ENCODE data around the gene F5. TPM values are rescaled to one million over a fixed set of nuclear protein-coding genes. Genes with fewer than 3 reads are reported as not detected.
A peak's percentile ranks its signal among the peaks of the same experiment; 100 is the strongest.

The F5 gene
- total and polyA plus RNA-seq, 2 of the 13 experiments (the other 11 are each of a cell fraction or from before 2014, with no cell fraction given): 38.3 to 64.0 TPM

DNA sequence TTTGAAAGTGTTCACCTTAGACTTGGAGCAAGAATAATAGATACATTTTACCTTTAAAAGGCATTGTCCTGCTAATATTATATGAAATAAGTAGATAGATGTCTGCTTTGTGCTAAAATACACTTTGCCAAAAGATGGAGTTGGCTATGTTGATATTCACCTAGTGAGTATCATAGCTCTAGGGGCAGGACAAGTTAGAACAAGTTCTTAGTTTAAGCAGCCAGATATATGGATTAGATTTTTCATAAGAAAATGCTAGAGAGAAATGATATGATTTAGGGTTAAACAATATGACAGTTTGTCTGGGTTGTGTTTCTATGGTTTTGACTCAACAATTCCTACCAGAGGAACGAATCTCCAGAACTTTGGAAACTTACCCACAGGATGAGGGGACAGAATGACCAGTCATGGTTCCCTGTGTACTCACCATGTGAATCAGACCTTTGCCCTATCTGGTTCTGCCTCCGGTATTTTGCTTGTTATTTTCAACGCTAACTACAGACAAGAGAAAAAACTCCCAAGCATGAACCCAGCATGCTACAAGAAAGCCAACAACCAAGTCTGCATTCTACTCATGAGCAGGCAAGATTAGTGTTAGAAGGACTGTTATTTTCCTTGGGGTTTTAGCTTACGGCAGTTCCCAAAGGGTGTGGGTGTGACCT is 1.7 kb downstream of the F5 start (continued):
- no peak for TF ChIP-seq SCMH1 (CRISPR knock-in tag; IDR thresholded peaks at IDR 0.05; ENCODE audit: borderline replicate concordance)
- TF ChIP-seq ZNF17 (CRISPR knock-in tag; IDR thresholded peaks at IDR 0.05): no peak
- no peak for TF ChIP-seq ZNF512B (CRISPR knock-in tag; IDR thresholded peaks at IDR 0.05; ENCODE audit: borderline replicate concordance)
- no peak for TF ChIP-seq HOXA7 (CRISPR knock-in tag; IDR thresholded peaks at IDR 0.05)
- no peak for TF ChIP-seq CBX1 (IDR thresholded peaks at IDR 0.05; ENCODE audit: low read depth)
- TF ChIP-seq SOX13 (IDR thresholded peaks at IDR 0.05): no peak
- TF ChIP-seq SOX13 (CRISPR knock-in tag; conservative IDR thresholded peaks at IDR 0.05 in 1 of 2, IDR thresholded peaks at IDR 0.05 in 1 of 2): peak; percentile 65 to 70; a peak in 1 of 4 replicates
- TF ChIP-seq KDM3A (CRISPR knock-in tag; IDR thresholded peaks at IDR 0.05; ENCODE audit: low read depth): no peak
- no peak for TF ChIP-seq ZNF256 (CRISPR knock-in tag; conservative IDR thresholded peaks at IDR 0.05)
- no peak for TF ChIP-seq YY1 (IDR thresholded peaks at IDR 0.05; ENCODE audit: insufficient read depth, insufficient replicate concordance, low read depth, low read length)
- TF ChIP-seq TEAD2 (CRISPR knock-in tag; IDR thresholded peaks at IDR 0.05): no peak
- peak; percentile 12; the same call in 1 of the 2 replicates for TF ChIP-seq MNT (IDR thresholded peaks at IDR 0.05)
- 0 out of 2 replicates have a peak, but pooled peaks have one; percentile 67 for TF ChIP-seq RORA (CRISPR knock-in tag; IDR thresholded peaks at IDR 0.05)
- TF ChIP-seq ATF7-NPFF (CRISPR knock-in tag; IDR thresholded peaks at IDR 0.05; ENCODE audit: low read depth): no peak
- TF ChIP-seq SMARCE1 (IDR thresholded peaks at IDR 0.05; ENCODE audit: borderline replicate concordance): no peak
- peak; percentile 94 for TF ChIP-seq TP53 (CRISPR knock-in tag; conservative IDR thresholded peaks at IDR 0.05)
- TF ChIP-seq FOXK1 (CRISPR knock-in tag; IDR thresholded peaks at IDR 0.05; ENCODE audit: borderline replicate concordance, low read depth): 0 out of 2 replicates have a peak, but pooled peaks have one; percentile 51
- peak in 1 of 2 experiments; percentile 35; a peak in 1 of 4 replicates for TF ChIP-seq KLF16 (CRISPR knock-in tag; IDR thresholded peaks at IDR 0.05)
- TF ChIP-seq, protein P1, sequence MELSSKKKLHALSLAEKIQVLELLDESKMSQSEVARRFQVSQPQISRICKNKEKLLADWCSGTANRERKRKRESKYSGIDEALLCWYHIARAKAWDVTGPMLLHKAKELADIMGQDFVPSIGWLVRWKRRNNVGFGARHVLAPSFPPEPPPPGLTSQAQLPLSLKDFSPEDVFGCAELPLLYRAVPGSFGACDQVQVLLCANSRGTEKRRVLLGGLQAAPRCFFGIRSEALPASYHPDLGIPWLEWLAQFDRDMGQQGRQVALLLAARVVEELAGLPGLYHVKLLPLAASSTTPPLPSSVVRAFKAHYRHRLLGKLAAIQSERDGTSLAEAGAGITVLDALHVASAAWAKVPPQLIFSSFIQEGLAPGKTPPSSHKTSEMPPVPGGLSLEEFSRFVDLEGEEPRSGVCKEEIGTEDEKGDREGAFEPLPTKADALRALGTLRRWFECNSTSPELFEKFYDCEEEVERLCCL (CRISPR knock-in tag; IDR thresholded peaks at IDR 0.05; ENCODE audit: borderline replicate concordance): no peak
- TF ChIP-seq SOX5 (CRISPR knock-in tag; IDR thresholded peaks at IDR 0.05; ENCODE audit: borderline replicate concordance): peak; percentile 22; the same call in 1 of the 2 replicates
- peak; percentile 39; the same call in 1 of the 2 replicates for TF ChIP-seq FOXK2 (IDR thresholded peaks at IDR 0.05)
- TF ChIP-seq HNRNPK (IDR thresholded peaks at IDR 0.05; ENCODE audit: low read depth, low read length, poor library complexity, severe bottlenecking): no peak
- TF ChIP-seq ETV5 (CRISPR knock-in tag; IDR thresholded peaks at IDR 0.05; ENCODE audit: borderline replicate concordance): peak; percentile 57; the same call in 1 of the 2 replicates
- TF ChIP-seq KLF12 (CRISPR knock-in tag; IDR thresholded peaks at IDR 0.05; ENCODE audit: borderline replicate concordance): no peak
- no peak for TF ChIP-seq ZC3H4 (CRISPR knock-in tag; IDR thresholded peaks at IDR 0.05; ENCODE audit: borderline replicate concordance)
- no peak for TF ChIP-seq AGO2 (optimal IDR thresholded peaks at IDR 0.05; ENCODE audit: low read depth, low read length)

Data from HepG2 (cell line).